ENCODE results near the gene PBXIP1.

DNA sequence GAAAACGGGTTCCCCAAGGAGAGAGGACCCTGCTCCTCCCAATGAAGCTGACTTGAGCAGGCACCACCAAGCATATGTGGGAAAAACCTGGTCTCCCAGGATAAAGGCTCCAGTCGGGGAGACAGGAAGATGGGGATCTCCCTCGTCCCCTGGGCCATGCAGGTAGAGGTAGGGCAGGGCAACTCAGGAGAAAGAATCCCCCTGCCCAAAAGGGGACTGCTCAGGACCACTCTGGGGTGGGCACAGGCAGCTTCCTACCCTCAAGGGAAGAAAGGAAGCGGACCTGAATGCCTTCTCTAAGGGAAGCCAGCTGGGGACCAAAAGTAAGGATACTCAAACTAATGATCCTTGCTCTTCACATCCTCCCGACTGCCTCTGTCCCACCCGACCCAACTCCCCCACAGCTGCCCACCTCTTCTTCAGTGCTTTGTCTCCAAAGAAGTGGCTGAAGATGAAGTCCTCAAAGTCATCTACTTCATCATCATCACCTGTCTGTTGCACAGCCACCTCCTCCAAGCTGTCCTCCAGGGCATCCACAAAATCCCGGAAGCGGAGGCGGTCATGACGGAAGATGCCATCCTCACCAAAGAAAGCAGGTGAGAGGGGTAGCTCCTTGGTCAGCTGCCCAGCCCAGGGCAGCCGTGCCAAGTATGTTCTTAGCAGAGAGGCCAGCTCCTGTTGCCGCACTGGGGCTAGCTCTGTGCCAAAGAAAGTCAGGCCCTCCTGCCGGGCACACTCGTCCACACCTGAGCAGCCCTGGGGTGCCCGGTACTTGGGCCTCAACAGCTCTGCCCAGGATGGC, 10.5 kb downstream of the PBXIP1 start:
- TF ChIP-seq POLR2A (IDR thresholded peaks at IDR 0.05), result no peak
- TF ChIP-seq, protein P1, sequence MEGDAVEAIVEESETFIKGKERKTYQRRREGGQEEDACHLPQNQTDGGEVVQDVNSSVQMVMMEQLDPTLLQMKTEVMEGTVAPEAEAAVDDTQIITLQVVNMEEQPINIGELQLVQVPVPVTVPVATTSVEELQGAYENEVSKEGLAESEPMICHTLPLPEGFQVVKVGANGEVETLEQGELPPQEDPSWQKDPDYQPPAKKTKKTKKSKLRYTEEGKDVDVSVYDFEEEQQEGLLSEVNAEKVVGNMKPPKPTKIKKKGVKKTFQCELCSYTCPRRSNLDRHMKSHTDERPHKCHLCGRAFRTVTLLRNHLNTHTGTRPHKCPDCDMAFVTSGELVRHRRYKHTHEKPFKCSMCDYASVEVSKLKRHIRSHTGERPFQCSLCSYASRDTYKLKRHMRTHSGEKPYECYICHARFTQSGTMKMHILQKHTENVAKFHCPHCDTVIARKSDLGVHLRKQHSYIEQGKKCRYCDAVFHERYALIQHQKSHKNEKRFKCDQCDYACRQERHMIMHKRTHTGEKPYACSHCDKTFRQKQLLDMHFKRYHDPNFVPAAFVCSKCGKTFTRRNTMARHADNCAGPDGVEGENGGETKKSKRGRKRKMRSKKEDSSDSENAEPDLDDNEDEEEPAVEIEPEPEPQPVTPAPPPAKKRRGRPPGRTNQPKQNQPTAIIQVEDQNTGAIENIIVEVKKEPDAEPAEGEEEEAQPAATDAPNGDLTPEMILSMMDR (IDR thresholded peaks at IDR 0.05), result no peak
